GM21515 (cell line): ENCODE measurements around the gene E2F6.
"Not testable (repeated sequence)": the region's sequence is repeated elsewhere in the genome, so short reads cannot be mapped to it uniquely, and the experiment has no call there.

Experiments
- ATAC-seq: cut with Tn5 transposase; IDR thresholded peaks from one replicate; pipeline ENCODE4 v1.9.1; 2021; ENCODE audit not compliant: unreplicated experiment

E2F6 gene

DNA sequence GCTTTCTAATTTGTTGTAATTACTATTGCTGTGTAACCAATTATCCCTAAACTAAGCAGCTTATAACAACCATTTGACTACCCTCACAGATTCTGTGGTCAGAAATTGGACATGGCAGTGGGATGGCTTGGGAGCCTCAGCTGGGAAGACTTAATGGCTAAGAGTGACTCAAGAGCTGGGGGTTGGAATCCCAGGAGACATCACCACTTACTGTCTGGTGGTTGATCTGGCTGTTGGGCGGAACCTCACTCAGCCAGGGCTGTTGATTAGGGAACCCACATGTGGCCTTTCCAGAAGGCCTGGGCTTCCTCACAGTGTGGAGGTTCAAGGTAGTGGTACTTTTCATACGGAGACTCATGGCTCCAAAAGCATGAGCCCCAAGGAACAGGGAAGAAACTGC lies 49.8 kb downstream of the E2F6 start:
- no peak for ATAC-seq

DNA sequence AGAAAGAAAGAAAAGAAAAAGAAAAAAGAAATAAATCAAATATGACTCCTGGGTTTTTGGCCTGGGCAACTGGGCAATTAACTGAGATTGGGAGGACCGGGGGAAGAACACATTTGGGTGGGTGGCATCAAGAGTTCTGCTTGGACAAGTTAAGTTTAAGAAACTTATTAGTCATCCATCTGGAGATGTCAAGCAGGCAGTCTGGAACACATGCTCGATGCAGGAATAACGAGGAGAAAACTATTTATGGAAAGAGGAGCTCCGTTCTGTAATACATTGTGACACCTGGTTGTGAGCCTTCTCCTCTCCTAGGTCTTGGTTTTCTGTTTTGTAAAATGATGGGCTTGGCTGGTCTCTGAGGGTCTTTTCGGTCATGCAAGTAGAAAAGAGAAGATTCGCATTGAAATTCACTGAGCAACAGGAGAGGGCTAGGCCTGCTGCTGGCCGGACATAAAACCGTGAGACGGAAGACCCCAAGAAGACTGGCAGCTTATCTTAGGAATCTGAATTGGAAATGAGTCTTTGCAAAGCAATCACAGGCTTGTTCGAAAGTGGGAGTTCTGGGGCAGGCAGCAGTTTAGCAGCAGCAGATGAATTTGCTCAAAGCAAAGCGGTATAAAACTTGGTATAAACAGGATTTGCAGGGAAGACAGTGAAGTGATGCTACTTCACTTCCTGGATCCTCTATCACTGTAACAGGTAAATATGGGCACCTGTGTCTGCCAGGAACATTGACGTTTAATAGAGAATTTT lies 51.4 kb downstream of the E2F6 start:
- ATAC-seq = no peak

- no peak for ATAC-seq
Measured at GRCh38 chr2:11412449-11412810, 53.5 kb downstream of the E2F6 start.

- ATAC-seq = no peak
Measured at GRCh38 chr2:11411768-11412448, 54.1 kb downstream of the E2F6 start.

GRCh38 chr2:11411244-11411643 lies 54.7 kb downstream of the E2F6 start:
- no peak for ATAC-seq

GRCh38 chr2:11410101-11410500 lies 55.9 kb downstream of the E2F6 start:
- no peak for ATAC-seq

DNA sequence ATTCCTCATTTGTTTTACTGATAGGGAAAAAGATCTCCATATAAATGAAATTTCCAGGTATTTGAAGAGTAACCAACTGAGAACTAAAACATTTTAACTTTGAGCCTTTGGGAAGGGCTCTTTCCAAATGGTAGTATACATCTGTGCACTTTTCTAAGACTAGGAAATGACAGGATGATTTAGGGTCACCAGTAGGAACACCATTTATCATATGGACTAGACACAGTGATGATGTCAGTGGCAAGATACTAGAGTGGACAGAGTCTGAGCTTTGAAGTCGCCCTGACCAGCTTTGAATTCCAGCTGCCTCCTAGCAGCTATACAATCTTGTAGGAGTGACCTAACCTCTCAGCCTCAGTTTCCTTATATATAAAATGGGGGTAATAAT lies 56.4 kb downstream of the E2F6 start:
- no peak for ATAC-seq

DNA sequence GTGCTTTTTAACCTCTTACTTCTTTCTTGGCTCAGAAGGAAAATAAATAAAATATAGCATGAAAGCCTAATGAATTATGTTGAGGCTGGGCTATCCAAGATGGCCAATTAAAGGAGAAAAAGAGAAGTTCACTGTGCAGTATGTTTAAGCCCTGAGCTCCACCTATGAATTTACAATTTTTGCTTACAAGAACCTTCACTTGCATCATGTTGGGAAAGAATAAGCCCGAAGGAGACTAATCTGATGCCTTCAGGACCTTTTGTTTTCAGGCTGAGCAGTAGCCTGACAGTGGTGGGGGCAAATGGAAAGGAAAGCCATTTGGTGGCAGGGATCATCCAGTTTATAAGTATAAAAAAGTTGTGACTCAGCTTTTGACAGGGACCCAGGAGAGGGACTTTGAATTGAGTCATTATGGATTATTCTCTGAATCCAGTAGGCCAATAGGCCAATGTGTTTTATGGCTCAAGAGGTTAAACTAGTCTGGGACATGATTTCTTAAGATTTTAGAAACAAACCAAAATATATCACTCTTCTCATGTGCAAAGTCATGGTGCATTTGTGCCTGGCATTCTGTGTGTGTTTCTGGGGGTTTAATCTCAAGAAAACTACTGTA lies 56.9 kb downstream of the E2F6 start:
- ATAC-seq = no peak

DNA sequence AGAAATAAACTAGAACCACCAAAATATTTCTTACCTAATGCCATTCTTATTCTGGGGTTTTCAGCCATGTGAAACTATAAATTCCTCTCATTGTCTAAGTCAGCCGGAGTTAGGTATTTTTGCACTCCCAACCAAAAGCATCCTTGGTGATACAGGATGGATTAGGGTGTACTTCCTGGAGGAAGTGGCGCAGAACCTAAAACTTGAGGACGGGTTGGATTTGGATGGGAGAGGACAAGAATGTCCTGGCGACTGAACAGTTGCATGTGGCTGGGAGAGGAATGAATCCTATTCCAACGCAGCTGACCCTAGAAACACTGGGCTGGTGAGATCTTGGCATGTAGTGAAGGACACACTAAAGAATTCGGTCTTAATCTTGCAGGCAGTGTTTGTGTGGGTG lies 58.5 kb downstream of the E2F6 start:
- no peak for ATAC-seq

- ATAC-seq = no peak
Measured at GRCh38 chr2:11406958-11407381, 59.0 kb downstream of the E2F6 start.

DNA sequence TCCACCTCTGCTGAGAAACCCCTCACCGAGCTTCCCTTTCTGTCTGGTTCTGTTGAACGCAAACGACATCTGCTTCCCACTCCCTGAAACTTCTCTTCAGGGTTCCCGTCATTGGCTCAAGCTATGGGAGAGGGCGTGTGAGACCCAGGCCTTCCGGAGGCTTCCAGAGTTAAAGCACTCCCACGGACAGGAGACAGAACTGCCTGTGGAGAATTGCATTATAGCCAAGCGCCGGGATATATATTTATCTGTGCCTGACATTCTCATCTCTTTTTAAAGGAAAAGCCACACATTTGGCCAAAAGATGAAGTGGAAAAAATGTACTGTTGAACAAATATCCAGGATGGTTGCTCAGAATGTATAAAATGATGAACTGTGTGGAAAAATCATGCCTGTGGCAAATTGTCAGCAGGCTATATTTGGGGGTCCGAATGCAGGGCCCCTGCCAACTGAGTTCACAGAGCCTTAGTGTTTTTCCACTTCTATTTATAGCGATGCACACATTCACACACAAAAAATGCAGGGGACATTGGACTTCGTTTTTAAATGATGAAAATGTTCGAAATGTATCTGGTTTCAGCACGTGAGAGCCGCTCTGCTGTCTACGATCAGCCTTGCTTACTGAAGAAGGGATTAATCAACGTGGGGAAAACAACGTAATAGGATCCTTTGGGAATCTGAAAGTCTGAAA lies 59.5 kb downstream of the E2F6 start:
- ATAC-seq = no peak

GRCh38 chr2:11405599-11406266 lies 60.2 kb downstream of the E2F6 start:
- no peak for ATAC-seq

DNA sequence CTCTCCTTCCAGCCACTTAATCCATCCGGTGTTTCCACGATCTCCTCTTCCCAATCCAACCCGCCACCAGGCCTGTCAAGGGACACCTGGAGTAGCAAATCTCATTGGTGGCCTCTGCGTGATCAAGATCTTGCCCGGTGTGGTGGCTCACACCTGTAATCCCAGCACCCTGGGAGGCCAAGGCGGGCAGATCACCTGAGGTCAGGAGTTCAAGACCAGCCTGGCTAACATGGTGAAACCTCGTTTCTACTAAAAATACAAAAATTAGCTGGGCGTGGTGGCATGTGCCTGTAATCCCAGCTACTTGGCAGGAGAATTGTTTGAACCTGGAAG lies 60.9 kb downstream of the E2F6 start:
- ATAC-seq = not testable (repeated sequence)

DNA sequence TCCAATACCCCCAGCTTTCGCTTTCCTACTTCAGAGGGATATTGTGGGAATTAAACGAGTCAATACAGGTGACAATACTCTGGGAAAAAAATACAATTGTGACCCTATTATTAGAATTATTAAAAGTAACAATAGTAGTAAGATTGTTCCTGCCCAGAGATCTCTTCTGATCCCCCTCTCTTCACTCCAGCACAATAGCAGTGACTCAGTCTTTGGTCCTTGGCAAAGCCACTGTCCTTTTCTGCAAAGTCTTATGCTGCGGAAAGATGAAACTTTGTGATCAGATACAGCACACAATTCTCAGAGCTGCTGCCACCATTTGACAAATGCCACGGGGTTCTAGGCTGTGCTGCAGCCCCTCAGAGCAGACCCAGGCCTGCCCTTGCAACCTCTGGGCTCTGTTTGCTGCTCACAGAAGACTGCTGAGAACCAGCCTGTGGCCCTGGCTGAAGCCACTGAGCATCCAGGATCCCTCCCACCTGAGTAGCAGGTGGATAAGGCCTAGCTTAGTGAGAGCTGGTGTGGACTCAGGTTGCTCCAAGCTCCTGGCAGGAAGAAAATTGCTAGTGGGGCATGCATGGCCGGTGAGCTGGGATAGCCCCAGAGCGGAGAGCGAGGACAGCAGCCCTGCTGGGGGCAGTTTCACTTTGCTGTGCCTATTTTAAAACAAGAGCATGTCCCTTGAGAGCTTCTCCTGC lies 61.4 kb downstream of the E2F6 start:
- no peak for ATAC-seq

DNA sequence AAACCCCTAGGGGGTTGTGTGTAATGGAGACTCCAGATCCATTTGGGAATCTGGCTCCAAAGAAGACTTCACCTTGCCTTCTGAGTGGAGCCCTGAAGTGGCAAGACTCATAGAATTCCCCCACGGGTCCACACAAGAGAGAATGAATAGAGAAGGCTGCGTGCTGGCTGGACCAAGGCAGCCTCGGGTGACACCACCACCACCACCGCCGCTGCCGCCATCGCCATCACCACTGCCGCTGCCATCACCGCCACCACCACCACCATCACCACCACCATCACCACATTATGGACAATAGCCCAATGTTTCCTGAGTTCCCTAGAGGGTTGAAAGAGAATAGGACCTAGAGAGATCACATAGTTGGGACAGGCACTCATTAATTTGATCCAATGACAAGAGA lies 63.5 kb downstream of the E2F6 start:
- ATAC-seq = no peak

DNA sequence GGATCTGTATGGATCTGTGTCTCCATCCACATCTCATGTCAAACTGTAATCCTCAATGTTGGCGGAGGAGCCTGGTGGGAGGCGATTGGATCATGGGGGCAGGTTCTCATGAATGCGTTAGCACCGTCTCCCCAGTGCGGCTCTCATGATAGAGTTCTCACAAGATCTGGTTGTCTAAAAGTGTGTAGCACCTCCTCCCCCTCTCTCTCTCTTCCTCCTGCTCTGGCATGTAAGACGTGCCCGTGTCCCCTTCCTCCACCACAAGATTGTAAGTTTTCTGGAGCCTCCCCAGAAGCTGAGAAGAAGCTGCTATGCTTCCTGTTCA lies 66.6 kb downstream of the E2F6 start:
- no peak for ATAC-seq

DNA sequence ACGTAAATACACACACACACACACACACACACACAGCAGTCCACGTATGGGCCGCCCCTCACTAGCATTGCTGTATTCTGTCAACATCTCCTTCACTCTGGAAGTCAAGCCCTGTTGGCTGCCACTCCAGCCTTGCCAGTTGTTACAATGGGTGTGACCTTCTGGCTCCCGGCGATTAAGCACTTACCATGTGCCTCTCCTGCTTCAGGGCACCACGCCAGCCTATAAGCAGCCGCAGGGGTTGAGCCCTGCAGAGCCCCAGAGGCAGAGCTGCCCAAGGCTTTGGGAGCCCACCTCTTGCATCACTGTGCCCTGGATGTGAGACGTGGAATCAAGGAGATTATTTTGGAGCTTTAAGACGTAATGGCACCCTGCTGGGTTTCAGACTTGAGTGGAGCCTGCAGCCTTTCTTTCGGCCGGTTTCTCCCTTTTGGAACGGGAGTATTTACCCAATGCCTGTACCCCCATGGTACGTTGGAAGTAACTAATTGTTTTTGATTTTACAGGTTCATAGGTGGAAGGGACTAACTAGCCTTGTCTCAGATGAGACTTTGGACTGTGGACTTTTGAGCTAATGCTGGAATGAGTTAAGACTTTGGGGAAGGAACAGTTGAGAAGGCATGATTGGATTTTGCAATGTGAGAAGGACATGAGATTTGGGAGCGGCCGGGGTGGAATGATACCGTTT lies 67.1 kb downstream of the E2F6 start:
- ATAC-seq = no peak

DNA sequence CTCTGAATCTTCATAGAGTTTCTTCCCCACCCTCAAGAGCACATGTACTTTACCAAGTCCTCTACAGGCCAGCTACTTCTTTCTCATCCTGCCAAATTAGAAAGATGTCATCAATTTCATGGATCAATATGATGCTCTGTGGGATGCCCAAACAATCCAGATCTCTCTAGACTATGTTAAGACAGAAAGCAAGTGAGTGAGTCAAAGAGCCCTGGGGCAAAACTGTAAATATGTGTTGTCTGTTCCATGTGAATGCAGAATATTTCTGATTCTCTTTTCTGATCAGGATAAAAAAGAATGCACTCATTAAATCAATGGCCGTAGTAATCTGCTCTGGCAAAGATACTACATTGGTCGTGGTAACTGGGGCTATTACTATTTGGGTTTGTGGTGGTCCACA lies 68.4 kb downstream of the E2F6 start:
- no peak for ATAC-seq

- no peak for ATAC-seq
Measured at GRCh38 chr2:11396467-11397445, 69.2 kb downstream of the E2F6 start.
